DMS153 treated with DMSO at 0.1 percent for 48 hours (cell line): ENCODE data around the gene YAF2.
"Not testable (repeated sequence)": the region's sequence is repeated elsewhere in the genome, so short reads cannot be mapped to it uniquely, and the experiment has no call there.

Experiments used
- DNase-seq: peaks from one replicate; lab custom pipeline; 2025; ENCODE audit not compliant: unreplicated experiment; lab: John Stamatoyannopoulos, UW

YAF2 gene

GRCh38 chr12:42199007-42199406 is 39.0 kb downstream of the YAF2 start:
- no peak for DNase-seq

- DNase-seq = no peak
These were observed 41.1 kb downstream of the YAF2 start for GRCh38 chr12:42196723-42197603.

GRCh38 chr12:42192686-42193085 is 45.4 kb downstream of the YAF2 start:
- DNase-seq = no peak

- DNase-seq = no peak
These were observed 45.8 kb downstream of the YAF2 start for GRCh38 chr12:42192258-42192657.

GRCh38 chr12:42190376-42190775 is 47.7 kb downstream of the YAF2 start:
- DNase-seq = no peak

- not testable (repeated sequence) for DNase-seq
These were observed 49.8 kb downstream of the YAF2 start for GRCh38 chr12:42188275-42188674.

- DNase-seq = no peak
These were observed 50.2 kb downstream of the YAF2 start for GRCh38 chr12:42187799-42188198.

- no peak for DNase-seq
These were observed 51.3 kb downstream of the YAF2 start for GRCh38 chr12:42186793-42187192.

GRCh38 chr12:42182394-42182793 is 55.7 kb downstream of the YAF2 start:
- no peak for DNase-seq

- DNase-seq = no peak
These were observed 57.0 kb downstream of the YAF2 start for GRCh38 chr12:42180990-42181596.

- no peak for DNase-seq
These were observed 59.9 kb downstream of the YAF2 start for GRCh38 chr12:42178101-42178500.

- DNase-seq = no peak
These were observed 63.1 kb downstream of the YAF2 start for GRCh38 chr12:42174978-42175377.

- DNase-seq = no peak
These were observed 64.0 kb downstream of the YAF2 start for GRCh38 chr12:42173961-42174521.

GRCh38 chr12:42172441-42173210 is 65.4 kb downstream of the YAF2 start:
- DNase-seq = no peak

GRCh38 chr12:42167711-42168110 is 70.3 kb downstream of the YAF2 start:
- no peak for DNase-seq

GRCh38 chr12:42166501-42166900 is 71.5 kb downstream of the YAF2 start:
- no peak for DNase-seq

- no peak for DNase-seq
These were observed 74.1 kb downstream of the YAF2 start for GRCh38 chr12:42163913-42164312.

- no peak for DNase-seq
These were observed 75.1 kb downstream of the YAF2 start for GRCh38 chr12:42162965-42163364.

- no peak for DNase-seq
These were observed 75.9 kb downstream of the YAF2 start for GRCh38 chr12:42162193-42162592.

- no peak for DNase-seq
These were observed 76.5 kb downstream of the YAF2 start for GRCh38 chr12:42161529-42161928.

- no peak for DNase-seq
These were observed 81.8 kb downstream of the YAF2 start for GRCh38 chr12:42156232-42156631.
